Glomerular visceral epithelial cell (primary cell): ENCODE results near the gene GPER1.
"Not testable (repeated sequence)": the region's sequence is repeated elsewhere in the genome, so short reads cannot be mapped to it uniquely, and the experiment has no call there.

Source experiments
- DNase-seq: peaks from one replicate; pipeline ENCODE4 v3.0.0-alpha.2; 2016; ENCODE audit errors: extremely low spot score

The GPER1 gene

DNA sequence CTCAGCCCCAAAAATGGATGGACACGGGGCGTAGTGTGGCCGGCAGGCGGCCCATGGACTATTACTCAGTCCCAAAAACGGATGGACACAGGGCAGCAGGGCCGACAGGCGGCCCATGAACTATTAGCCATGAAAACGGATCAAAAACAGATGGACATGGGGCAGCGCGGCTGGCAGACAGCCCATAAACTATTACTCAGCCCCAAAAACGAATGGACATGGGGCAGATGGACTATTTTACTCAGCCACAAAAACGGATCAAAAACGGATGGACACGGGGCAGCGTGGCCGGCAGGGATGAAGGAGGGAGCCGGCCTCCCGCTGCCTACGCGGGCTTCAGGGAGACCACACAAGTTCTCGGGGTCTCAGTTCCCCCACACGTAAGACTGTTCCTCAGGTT, 32.9 kb downstream of the GPER1 start:
- DNase-seq, result no peak

DNA sequence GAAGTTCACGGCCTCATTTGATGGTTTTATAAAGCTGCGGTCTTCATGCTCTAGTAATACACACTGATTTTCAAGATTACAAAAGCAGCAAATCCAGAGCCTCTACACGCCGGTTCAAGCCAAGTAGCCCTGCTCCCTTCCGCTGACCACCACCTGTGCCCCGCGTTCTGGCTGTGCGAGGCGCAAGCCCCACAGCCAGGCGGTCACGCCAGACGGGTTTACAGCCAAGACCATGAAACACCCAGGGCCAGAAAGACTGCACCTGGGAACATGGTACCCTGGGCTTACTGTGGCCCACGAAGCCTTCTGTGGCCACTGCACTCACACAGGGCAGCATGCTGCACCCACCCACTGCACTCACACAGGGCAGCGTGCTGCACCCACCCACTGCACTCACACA, 33.6 kb downstream of the GPER1 start:
- no peak for DNase-seq

DNA sequence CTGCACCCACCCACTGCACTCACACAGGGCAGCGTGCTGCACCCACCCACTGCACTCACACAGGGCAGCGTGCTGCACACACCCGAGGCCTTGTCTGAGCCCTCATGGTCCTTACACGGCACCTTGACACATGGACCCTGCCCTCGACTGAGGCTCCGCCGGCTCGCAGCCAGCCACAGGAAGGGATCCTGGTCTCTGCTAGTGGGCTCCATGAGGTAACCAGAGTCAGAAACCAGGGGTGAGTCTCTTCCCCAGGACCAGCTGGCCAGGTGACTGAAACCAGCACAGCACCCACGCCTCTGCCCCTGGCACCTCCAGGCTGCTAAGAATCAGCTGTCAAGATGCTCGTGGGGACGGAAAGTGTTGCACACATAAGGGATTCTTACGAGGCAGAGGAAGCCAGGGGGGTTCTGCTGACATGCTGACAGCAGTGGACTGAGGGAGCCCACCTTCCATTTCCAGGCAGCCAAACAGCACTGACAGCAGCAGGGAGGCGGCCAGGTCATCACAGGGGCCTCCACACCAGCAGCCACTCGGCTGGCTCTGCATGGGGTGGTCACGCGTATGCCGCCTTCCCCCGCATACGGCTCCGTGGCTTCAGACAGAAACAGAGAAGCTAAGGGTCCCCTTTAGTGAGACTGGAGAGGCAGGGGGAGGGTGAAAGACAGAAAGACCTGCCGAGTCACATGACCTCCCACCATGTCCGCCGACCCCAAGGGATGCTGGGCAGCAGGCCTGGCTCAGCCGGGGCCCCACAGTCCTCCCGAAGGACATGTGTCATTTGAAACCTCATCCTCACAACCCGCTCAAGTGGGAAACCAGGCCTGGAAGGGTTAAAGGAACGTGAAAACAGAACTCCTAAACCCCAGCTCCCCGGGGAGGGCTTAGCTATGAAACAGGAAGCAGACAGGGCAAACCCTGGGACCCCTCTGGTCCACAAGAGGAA, 34.2 kb downstream of the GPER1 start:
- no peak for DNase-seq

DNA sequence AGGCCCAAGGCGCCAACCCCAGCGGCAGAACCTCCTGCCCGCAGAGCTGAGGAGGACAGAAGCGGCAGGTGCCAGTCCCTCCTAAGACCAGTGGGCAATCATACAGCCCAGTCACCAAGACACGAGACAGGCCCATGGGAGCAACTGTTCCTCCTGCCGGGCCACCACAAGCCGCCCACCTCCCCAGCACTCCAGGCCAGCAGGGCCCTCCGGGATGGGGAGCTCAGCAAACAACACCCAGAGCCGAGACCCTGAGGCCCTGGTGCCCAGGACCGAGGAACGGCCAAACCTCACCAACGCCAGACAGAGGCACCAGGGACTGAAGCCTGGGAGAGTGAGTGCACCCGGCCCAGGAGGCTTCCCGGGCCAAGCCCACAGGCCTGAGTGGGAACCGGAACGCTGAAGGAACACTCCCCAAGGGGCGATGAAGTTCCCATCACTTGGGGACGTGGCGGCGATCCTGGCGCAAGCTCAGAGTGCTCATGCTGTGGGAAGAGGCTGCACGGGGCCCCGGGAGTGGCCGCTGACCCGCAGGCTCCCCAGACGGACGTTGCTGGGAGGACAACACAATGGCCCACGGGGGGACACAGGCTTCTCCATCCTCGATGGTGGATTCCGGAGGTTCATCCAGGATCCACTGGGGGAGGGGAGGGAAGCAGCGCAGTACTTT, 35.1 kb downstream of the GPER1 start:
- DNase-seq, result no peak

DNA sequence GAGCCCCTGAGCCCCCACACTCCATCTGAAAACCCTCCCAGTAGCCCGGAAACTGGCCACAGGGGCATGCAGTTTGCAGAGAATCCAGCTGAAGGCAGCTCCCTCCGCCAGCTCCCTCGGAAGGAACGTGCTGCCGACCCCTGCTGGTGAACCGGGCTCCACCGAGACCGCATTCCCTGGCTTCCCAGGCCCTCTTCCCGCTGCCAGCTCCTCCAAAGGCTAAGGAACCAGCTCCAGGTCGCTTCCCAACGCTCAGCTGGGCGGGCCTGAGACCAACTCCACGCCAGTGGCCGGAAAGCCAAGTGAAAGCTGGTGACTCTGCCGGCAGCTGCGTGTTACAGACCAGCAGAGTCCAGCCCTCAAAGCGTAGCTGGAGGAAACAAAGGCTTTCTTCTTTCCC, 35.8 kb downstream of the GPER1 start:
- peak; percentile 33 for DNase-seq

DNA sequence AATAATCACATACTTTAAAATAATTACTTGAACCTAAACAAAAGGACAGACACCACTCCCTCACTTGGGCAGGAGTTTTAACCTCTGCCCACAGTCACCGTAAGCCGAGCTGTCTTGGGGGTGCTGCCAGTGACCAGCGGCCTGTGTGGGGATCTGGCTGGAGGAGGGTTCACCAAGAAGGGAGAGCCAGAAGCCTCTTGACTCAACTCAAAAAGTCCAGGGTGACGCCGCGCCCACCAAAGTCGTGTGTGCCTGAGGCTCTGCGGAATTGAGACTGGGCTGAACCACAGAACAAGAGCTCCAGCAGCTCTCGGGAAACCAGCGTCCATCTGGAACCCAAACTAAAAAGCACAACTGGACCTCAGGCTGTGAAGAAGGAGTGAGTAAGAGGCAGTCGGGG, 36.3 kb downstream of the GPER1 start:
- DNase-seq, result no peak

DNA sequence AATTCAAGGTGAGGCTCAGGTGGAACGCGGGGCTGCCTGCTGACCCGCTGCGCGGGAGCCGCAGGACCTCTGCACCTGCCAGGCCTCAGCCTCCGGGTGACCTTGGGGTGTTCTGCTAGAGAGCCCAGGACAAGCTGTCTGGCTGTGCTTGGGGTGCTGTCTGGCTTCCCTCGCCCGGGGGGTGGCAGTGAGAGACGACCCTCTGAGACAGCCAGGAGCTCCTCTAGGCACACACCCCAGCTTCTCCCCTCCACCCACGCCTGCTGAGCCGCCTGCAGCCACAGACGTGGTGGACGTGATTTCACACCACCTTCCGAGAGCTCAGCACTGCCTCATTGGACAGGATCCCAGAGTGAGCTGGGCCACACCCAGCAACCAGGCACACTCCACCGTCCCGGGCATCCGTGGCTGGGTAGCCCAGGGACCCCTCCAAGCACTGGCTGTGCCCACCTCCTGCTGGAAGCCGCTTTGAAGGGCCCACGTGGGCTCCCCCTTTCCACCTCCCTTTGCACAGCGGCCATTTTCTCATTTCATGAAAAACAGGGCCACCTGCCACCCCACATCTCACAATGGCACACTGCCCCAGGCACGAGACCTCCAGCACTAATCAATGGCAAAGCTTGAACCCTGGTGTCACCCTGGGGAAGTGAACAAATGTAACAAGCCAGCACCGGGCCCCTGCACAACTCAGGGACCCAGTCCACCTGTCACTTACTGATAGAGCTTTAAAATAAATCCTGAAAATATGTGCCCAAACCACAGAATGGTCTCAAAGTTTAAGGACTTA, 37.1 kb downstream of the GPER1 start:
- no peak for DNase-seq

DNA sequence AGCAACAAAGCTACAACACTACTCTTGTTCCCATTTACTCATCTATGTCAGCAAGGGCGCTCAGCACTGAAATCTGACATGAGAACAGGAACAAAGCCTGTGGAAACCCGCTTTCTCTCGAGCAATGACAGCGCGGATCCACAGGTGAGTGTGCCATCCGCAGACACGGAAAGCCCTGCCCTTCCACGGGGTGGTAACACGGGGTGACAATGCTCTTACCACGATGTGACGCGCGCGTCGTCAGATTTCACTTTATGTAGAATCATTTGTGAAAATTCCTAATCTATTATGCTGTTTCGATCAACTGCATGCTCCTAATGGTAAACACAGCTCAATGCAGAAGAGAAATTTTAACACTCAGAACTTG, 37.7 kb downstream of the GPER1 start:
- no peak for DNase-seq

DNA sequence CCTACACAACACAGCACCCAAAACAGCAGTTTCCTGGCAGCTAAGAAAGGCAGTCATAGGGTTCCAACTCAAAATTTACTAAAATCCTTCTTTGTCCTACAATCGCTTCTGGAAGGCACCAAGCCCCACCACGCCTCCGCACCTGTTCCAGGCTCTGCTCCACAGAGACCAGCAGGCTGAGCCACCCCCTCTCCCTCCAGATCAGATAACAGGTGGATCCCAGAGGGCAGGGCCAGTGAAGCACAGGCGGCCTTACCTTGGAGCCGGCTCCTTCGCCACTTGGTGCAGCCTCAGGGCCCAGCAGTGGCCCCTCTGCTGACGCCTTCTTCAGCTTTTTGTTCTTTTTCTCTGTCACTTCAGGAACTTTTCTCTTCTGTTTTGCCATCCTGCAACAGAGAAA, 39.1 kb downstream of the GPER1 start:
- no peak for DNase-seq

DNA sequence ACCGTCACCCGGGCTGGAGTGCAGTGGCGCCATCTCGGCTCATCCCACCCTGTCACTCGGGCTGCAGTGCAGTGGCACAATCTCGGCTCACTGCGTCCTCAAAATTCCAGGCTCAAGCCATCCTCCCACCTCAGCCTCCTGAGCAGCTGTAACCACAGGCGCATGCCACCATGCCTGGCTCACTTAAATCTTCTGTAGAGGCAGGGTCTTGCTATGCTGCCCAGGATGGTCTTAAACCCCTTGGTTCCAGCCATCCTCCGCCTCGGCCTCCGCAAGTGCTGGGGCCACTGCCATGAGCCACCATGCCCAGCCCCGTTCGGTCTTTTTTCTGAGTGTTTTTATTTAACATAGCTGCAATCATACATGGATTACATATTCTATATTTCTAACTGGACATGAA, 41.5 kb downstream of the GPER1 start:
- DNase-seq, result no peak

DNA sequence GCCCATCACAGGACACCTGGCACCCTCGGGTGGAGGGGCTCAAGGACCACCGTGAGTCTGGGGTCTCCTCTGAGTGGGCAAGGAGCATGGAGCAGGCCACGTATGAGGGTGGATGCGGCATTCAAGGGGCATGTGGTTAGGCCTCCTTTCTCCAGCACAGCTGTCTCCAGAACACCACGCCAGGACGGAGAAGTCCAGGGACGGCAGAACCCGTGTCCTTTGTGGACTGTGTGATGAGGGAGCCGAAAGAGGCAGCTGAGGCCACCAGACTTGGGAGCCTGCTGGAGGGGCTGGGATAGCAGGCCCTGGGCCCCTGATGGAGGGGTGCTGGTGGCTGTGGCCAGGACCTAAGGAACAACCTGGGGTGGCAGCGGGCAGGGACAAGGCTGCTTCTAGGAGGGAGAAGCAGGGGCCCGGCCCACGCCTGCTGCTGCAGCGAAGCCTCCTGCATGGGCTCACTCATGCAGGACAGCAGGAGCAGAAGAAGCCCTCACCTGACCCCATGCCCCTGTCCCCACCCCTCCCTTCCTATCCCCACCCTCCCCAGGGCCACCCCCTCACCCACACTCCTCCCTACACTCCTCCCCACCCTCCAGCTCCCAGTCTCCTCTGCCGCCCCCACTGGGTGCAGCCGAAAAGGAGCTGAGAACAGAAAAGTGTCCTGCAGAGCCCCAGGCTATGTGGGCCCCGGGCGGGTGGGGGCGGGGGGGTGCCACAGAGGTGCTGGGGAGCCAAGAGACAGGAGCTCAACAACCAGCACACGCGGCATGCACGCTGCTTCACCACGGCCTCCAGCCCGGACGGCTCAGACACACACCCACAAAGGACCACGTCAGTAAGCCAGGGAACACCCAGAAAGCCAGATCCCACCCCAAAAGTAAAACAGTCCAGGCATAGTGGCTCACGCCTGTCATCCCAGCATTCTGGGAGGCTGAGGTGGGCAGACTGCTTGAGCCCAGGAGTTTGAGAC, 42.4 kb downstream of the GPER1 start:
- DNase-seq, result no peak

DNA sequence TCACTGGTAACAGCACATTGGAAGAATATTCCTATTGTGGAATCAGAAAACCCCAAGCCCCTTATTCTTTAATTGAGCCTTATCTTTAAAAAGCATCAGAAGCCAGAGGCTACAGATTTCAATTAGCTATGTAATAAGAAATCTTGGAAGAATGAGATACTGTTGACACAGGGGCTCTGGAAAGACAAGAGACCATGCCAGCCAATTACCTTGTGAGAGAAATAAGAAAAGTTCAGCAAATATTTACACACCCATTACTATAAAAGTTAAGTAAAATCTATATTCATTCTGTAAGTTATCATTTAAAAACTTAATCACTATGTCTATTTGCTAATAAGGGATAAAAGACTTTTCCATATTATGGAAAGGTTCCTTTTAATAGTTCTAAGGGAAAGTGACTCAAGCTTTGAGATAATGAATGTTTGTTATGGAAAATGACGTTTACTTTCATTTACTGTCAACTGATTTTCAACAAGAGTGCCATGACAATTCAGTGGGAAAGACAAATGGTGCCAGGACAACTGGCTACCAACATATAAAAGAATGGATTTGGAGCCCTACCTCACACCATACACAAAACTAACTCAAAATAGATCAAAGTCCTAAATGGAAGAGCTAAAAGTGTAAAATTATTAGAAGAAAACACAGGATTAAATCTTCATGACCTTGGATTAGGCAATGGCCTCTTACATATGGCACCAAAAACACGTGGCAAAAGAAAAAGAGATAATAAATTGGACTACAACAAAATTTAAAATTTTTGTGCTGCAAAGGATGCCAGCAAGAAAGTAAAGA, 43.8 kb downstream of the GPER1 start:
- no peak for DNase-seq

DNA sequence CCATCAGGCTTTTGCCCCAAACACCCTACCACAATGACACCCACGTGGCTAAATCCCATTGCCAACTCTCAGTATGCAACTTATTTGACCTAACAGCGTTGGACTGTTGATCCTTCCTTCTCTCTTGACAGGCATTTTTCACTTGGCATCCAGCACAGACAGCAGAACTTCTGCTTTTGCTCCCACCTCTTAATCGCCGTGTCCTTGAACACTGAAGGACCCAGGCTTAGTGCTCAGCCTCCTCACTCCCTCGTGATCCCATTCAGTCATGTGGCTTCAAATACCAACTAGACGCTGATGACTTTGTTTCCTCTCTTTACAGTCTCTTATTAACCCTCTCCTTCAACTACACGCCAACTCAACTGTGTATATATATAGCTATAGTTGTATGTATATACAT, 47.0 kb downstream of the GPER1 start:
- DNase-seq, result no peak

DNA sequence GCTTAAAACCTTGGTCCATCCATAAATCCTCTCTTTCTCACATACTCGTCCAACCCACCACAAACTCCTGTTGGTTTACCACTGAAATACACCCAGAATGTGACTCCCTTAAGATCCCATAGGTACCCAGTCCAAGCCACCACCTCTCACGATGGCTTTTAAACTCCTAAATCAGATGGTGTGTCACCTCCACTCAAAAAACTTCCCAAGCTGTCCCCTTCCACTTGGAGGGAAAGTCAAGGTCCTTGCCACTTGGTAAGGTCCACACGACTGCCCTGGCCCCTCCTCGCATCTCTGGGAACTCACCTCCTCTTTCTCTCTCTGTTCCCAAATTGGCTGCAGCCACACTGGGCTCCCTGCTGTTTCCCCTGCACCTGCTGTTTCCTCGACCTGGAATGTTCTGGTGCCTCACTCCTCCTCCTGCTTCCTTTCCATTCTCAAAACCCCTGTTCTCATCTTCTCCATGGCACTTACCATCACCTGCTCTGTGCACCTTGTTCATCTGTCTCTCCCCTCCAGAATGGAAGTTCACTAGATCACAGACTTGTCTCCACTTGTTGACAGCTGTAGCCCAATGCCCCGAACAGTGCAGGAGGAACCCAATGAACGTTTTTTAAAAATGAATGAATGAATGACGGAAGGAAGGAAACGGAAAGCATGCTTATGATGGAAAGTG, 49.1 kb downstream of the GPER1 start:
- peak; percentile 9 for DNase-seq

DNA sequence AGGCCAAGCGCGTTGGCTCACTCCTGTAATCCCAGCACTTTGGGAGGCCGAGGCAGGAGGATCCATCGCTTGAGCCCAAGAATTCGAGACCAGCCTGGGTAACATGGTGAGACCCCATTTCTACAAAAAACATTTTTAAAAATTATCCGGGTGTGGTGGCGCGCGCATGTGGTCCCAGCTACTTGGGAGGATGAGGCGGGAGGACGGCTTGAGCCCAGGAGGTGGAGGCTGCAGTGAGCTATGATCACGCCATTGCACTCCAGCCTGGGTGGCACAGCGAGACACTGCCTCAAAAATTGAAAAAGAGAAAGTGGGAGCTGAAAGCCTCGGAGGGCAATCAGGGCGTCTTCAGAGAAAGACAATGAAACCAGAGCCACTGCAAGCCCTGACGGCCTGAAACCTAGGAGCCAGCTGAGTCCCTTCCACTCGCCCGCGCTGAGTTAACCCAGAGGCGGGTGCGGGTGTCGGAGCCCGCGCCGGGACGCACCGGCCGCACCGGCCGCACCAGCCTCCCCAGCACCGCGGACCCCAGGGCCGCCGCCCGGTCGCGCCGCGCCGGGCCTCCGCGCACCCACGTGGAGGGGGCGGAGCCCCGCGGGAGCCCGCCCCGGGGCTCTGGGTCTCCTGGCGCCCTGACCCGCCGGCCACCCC, 49.7 kb downstream of the GPER1 start:
- no peak for DNase-seq

DNA sequence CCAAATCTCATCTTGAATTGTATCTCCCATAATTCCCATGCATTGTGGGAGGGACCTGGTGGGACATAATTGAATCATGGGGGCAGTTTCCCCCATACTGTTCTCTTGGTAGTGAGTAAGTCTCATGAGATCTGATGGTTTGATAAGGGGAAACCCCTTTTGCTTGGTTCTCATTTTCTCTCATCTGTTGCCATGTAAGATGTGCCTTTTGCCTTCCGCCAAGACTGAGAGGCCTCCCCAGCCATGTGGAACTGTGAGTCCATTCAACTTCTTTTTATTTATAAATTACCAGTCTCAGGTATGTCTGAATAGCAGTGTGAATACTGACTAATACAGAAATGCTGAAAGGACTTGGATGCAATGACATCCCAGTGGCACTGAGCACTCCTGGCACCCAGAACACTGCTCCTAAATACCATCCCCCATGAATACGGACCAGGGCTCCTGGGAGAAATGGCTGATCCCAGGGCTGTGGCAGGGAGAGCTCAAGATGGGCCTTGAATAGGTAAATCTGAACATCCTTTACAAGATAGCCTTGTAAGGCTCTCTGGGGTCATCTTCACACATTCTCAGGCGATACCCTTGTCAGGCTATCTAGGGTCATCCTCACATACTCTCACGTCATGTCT, 52.7 kb downstream of the GPER1 start:
- DNase-seq, result no peak

DNA sequence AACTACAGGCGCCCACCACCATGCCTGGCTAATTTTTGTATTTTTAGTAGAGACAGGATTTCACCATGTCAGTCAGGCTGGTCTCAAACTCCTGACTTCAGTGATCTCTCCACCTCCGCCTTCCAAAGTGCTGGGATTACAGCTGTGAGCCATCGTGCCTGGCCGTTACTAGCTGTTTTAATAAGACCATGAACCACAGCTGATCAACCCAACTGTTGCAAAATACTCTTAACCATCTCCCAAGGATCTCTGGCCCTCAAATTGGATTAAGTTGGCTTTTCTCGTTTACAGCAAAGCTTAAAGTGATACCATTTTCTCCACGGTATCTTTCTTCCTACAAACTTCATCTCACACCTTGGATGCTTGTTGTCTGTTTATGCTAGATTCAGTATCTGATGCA, 53.7 kb downstream of the GPER1 start:
- no peak for DNase-seq

DNA sequence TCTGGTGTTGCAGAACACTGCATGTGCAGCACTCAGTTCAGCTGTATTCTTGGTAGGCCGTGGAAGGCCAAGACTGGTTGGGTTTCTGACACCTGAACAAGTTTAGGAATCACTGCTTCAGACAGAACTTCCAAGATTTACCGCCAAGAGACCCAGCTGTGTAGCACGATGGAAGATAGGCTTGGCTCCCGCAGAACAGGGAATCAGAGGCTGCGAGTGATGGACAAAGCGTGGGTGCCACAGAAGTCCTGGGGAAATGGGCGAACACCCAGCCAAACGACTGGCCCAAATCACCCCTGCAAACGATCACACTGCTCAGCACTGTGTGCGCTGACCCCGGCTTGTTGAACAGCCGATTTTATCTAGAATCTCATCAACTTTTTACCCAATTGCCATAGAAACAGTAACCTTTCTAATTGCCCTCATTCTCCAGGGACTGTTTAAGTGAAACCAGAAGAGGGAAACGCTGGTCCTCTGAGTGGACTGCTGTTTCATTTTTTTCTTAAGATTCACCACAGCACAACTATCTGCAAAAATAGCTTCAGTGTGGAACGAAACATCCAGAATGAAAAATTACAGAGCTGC, 54.2 kb downstream of the GPER1 start:
- DNase-seq, result no peak

DNA sequence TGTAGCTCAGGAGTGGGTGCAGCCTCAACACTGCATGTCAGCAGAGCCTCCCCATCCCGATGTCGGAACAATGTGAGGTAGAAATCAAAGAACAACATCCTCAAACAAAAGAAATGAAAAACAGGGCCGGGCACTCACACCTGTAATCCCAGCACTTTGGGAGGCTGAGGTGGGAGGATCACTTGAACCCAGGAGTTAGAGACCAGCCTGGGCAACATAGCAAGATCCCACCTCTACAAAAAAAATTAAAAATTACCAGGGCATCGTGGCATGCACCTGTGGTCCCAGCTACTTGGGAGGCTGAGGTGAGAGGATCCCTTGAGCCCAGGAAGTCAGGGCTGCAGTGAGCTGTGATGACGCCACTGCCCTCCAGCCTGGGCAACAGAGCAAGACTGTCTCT, 55.1 kb downstream of the GPER1 start:
- DNase-seq, result not testable (repeated sequence)
